GM13977 (cell line): ENCODE results near the gene ATP6V1E1.

Experiments used
- DNase-seq: peaks from one replicate; pipeline ENCODE4 v3.0.0; 2012; ENCODE audit warnings: low spot score
- CTCF ChIP-seq: IDR thresholded peaks from 2 replicates; pipeline ENCODE4 v1.5.1; 2012; ENCODE audit warnings: mild to moderate bottlenecking, control low read depth; ENCODE audit not compliant: insufficient read depth; ENCODE audit errors: extremely low read depth, missing control alignments
- in situ Hi-C: fragments of 300-500 bp; cut with MboI; formaldehyde crosslinking; loops from one replicate; pipeline ENCODE4 v1.12.0; 2022; ENCODE audit warnings: low sequenced_read_pairs, low pct_unique_long_range_greater_than_20kb, mixed read lengths, inconsistent platforms; ENCODE audit not compliant: unreplicated experiment

Gene ATP6V1E1

GRCh38 chr22:17578136-17578754, 50.3 kb downstream of the ATP6V1E1 start:
- TF ChIP-seq CTCF = no peak
- in situ Hi-C loops = no loop called here
- DNase-seq = no peak

- DNase-seq = no peak
- in situ Hi-C loops = no loop called here
Observed at GRCh38 chr22:17576470-17576869, 52.1 kb downstream of the ATP6V1E1 start.

GRCh38 chr22:17575681-17576080, 52.9 kb downstream of the ATP6V1E1 start:
- in situ Hi-C loops = no loop called here
- TF ChIP-seq CTCF = no peak

More at GRCh38 chr22:17576470-17576869, 52.1 kb downstream of the ATP6V1E1 start:
- TF ChIP-seq CTCF = no peak

GRCh38 chr22:17575151-17575550, 53.4 kb downstream of the ATP6V1E1 start:
- in situ Hi-C loops = no loop called here
- DNase-seq = no peak
- TF ChIP-seq CTCF = no peak

More at GRCh38 chr22:17575681-17576080, 52.9 kb downstream of the ATP6V1E1 start:
- DNase-seq = no peak

GRCh38 chr22:17570851-17571631, 57.5 kb downstream of the ATP6V1E1 start:
- no peak for TF ChIP-seq CTCF
- no peak for DNase-seq
- in situ Hi-C loops = no loop called here

- TF ChIP-seq CTCF = no peak
- DNase-seq = no peak
- in situ Hi-C loops = no loop called here
Observed at GRCh38 chr22:17569971-17570511, 58.5 kb downstream of the ATP6V1E1 start.
